HG03565 (cell line): ENCODE results near the gene TBX3.

Experiments
- ATAC-seq: cut with Tn5 transposase; IDR thresholded peaks from one replicate; pipeline ENCODE4 v1.9.1; 2021; ENCODE audit warnings: mild to moderate bottlenecking, moderate library complexity; ENCODE audit not compliant: unreplicated experiment

The TBX3 gene

DNA sequence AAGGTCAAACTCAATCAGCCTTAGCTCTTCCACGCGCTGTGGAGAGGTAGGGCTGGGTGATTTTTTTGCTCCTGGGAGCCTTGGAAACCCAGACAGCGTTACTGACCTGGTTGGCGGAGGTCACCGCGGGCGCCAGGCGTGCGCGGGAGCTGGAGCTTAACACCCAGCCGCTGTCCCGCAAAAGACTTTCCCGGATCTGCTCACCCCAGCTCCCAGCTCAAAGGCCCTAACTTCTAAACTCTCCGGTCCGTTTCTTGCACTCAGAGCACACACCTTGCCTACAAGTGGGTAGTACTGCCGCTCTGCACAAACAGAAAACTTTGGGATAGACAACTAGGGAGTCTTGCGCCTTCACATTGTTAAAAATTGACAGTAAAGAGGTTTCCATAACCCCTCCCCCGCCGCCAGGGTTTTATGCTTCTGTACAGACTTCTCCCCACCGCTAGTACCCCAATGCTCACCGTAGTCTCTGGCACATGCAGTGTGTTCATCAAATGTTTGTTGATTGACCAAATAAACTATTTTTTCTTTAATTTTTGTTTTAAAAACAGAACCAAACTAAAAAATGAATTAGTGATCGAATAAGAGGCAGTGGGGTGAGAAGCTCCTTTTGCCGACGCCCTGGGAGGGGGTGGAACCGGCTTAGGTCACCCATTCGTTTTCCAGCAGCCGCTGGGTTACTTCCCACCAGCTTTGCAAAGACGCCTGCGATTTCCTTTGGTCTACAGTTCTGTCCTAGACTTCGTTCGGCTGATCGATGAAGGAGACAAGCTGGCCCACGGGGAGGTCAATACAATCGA lies 12.7 kb upstream of the TBX3 start:
- no peak for ATAC-seq

DNA sequence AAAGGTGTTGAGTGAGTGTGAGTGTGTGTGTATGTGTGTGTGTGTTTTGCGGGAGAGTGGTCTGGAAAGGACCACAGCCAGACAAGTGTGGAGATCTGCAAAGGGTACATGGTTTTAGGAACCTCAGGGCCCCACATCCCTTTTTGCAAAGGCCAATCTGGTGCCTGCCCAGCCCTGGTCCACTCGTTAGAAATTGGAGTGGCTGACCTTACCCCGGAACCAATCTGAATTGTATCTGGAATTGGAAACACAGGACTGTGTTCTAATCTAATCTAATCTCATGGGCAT lies 11.3 kb upstream of the TBX3 start:
- ATAC-seq: no peak

DNA sequence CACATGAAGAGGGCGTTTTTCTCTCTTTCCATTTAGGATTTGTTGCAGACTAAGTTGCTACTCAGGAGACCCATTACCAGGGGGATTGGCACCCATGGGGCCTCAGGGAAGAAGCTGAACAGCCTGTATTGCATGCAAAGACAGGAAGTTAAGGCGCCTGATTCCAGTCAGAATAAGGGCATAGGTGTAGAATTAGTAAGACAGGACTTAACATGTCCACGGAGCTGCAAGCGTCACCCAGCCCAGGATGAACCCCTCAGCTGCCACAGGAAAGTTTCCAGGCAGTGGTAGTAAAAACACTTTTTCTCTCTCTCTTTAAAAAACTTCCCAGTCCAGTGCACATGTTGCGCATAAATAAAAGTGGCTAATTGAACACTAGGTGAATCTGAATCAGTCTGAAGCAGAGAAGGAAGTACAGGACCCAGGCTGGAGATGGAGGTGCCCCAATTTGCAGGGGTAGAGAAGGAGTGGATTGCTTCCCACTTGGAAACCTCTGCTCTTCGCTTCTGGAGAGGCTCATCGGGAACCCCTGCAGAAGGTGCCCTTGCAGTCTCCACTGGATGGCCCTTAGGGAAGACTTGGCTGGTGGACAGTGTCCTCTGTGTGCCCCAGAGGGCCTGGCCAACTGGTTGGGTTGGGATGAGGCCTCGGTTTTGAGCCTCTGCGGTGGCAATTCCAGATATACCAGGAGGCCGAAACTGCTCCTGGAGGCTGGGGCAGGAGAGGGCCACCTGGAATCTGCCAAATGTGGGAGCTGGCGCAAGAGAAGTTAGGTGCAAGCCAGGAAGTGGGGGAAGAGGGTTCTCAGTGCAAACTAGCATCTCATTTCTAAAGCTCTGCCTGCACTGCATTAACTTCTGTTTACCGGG lies 10.7 kb upstream of the TBX3 start:
- ATAC-seq: no peak

DNA sequence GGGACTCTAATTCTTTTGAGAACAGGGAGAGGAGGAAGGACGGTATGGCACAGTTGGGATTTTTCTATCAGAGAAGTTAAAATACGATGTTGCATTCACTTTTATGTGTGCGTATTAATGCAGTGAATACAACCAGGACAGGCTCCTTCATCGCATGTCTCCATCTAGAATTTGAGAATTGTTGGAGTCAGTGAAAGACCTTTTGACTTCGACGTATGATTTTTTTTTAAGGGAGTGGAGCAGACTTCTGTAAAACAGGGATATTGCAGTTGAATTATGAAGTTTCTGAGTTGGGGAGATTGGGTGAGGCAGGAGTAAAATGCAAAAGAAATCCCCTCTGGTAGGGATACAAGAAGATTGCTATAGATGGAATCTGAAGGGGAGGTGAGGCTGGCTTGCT lies 9.6 kb upstream of the TBX3 start:
- no peak for ATAC-seq

DNA sequence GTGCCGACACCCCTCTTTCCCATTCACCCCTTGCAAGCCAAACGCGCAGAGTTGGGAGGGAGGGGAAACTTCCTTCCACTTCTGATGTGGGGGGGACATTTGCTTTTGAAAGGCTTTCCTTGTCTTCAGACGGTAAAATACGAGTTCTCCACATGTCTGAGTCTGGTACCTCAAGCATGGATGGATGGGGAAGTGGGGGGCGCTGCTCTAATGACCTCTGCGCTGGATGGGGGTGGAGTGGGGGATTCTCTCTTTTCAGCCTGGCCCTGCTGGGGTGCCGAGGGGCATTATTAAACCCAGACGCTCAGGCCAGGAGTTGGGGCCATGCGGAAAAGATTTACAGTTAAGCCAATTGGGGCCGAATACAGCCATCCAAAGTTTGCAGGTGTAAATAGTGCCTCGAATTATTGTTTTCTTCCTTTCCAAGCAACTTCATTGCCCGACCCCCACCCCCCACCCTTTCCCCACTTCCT lies 9.1 kb upstream of the TBX3 start:
- ATAC-seq: no peak

DNA sequence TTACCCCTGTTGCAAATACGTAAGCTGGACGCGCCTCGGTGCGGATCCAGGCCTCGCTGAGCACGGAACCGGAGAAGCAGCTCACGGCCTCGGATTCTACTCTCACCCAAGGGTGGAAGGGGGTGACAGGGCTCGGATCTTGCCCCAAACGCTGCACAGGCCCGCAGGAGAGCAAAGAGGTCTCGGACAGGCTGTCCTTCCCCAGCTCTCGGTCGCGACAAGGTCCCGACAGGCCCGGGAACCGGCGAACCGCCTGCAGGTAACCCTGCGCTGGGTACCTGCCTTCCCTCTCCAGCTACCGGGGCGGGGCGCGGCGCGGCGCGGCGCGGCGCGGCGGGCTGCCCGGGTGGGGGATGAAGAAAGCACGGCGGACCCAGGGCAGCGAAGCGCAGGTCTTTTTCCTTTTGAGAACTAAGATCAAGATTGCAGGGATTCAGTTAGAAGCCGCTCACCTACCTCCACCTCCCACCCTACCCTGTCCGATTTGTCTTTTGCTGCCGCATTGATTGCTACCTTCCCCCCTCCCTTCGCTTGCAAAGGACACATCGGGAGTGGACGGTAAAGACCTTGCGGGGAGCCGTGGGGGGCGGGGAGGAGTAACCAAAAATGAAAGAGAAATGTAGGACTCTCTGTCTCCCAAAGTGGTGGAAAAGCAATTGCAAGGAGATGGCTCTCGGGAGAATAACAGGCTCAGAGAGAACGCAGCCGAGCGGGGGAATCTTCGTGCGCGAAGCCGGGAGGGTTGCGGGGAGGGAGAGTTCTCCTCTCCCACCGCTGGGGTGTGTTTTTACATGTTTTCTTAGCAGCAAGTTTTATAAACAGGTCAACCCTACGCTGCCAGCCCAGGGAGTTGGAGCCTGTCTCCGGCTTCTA lies 8.4 kb upstream of the TBX3 start:
- no peak for ATAC-seq

DNA sequence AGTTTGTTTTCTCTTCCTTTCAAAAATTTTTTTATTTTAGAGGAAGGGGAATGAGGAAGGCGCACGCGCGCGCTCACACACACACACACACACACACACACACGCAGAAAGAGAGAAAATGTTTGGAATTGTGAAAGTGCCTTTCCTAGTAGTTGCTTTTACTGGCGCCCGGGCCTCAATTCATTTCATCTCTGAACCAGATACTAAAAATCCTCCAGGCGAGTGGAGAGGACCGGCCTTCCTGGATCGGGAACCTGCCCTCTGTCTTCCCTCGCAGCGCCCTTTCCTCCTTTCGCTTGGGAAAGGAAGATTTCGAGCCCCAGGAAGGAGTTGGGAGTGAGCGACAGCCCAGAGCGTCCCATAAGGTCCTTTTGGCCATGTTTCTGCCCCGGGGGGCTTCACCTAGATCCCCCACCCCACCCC lies 7.8 kb upstream of the TBX3 start:
- ATAC-seq: no peak

DNA sequence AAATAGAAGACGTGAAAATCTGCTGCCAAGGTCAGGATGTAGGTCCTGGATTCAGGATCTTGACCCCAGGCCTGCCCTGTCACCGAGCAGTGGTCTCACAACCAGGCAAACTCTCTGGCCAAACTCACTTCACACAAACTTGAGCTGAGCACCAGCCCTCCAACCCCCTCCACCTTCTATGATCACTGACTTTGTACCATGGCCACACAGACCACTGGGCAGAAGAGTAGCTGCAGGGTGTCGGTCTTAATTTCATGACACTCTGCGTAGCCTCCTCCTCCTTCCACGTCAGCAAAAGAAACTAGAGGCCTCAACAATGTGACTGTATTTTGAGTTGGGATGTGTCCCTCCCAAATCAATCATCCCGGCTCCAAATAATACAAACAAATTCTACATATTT lies 7.2 kb upstream of the TBX3 start:
- ATAC-seq: no peak

DNA sequence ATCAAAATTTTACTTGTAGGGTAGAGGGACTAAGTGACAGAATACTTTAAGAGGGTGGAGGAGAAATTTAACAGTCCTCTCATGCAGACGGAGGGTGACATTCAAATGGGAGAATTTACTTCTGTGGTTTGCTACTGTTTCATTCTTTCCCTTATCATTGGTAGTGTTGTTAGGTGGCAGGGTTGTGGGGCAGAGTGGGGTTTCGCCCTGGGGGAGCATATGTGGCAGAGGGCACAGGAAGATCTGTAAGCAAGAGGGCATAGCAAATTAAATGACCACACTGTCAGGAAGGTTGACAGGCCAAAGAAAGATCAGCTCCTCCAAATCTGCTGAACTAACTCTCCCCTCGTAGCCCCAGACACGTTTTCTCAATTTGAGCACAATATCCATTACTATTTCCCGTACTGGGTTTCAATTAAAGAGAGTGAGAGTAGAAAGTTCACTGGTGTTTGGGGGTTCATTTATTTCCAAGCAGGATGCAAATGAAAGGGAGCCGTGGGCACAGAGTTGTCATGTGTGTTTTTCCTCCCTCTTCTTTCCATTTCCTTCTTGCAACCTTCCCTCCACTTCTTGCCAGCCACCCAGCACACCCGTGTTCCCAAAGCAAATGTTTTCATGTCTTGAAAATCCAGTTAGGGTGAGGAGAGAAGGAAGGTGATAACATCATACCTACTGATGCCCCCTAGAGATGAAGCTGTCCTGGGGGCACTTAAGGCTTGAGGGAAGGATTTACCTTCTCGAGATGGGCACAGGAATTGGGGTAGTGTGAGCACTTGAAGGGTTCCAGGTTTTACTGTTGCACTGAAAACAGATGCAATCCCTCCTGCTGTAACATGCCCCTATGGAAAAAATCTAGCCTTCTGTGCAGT lies 6.5 kb upstream of the TBX3 start:
- ATAC-seq: no peak

DNA sequence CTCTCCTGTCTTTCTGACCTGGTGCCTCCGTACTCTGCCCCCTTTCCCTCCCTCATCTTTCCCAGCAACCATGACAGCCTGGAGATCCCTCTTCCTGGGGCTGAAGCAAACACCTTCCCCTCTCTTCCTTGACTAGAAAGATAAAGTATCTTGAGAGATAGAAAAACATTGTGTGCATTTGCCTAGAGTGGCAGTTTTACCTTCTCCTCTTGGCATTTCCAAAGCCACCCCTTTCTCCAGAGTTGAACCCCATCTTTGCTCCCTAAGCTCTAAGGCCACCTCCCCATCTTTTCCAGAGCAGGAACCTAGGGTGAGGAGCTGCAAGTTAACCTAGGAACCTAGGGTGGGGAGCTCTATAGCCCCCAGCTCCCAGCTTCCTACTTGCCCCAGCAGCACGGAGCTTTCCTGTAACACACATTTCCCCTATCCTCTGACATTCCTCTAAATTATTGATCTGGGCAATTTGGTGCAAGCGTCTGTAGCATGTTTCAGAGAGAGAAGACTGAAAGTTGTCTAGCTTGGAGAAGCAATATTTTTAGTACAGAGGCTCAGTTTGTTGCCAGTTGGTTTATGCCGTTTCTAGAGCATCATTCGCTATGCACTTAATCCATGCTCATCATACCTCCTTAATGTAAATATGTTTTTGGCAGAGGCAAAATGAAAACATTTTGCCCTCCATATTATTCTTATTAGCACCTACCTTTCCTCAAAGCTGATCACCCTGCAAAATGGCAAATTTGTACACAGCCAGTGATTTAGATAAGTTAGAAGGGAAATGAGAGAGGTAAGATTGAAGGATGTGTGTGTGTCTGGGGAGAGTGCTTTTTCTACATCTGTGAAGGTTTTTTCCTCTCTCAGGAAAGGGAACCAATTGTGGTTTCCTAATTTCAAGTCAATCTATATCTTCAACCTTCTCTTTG lies 5.4 kb upstream of the TBX3 start:
- no peak for ATAC-seq

DNA sequence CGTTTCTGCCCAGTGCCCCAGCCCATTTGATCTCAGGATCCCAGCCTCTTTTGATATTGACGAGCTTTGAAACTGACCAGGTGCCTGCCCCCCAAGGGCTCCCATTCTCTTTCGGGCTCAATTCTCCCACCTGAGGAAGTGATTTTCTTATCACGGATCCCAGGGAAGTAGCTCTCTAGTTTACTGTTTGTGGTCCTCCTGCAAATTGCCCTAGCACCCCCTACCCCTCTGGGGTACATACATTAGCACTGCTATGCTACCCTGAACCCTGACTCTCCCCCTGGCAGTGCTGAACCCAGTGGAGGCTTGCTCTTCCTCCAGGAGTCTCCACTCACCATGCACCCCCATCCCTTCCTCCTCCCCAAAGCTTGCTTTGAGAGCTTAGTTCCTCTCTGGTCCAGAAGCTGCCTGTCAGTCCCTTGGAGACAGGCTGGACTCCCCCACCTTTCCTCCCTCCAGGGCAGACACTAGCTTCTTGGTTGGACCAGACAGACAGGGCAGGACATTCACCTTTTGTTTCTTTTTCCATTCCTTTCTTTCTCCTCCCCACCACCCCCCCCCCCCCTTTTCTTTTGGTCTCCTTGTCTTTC lies 4.4 kb upstream of the TBX3 start:
- no peak for ATAC-seq

DNA sequence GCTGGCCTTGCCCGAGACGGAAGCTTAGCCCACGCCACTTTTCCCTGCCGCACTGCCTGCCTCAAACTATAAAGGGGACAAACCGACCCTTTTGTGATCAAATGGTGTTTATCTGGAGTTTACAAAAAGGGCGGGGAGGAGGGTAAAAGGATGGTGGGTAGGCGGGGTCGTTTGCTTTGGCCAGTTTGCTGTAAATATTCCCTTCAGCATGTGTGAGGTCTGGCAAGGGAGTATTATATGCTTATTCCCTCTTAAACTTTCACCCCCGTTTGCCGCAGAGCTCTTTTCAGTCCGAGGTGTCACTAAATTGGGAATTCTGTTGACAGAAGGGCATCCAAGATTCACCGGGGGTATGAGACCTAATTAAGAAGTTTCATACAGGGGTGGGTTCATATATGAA lies 3.8 kb upstream of the TBX3 start:
- ATAC-seq: no peak

DNA sequence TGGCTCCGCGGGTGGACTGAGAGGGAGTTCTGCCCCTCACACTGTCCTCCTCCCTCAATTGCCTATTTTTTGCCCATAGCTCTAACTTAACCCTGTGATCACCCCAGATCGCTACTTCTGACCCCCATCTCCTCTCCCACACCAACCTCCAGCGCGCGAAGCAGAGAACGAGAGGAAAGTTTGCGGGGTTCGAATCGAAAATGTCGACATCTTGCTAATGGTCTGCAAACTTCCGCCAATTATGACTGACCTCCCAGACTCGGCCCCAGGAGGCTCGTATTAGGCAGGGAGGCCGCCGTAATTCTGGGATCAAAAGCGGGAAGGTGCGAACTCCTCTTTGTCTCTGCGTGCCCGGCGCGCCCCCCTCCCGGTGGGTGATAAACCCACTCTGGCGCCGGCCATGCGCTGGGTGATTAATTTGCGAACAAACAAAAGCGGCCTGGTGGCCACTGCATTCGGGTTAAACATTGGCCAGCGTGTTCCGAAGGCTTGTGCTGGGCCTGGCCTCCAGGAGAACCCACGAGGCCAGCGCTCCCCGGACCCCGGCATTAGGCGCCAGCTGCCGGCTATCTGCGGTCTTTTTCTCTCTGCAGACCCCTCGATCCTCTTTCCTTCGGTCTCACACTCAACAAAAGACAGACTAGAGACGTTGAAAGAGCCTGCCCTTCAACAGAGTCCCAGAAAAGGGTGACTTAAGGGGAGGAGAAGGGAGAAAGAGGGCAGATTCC lies 3.0 kb upstream of the TBX3 start:
- ATAC-seq: no peak

DNA sequence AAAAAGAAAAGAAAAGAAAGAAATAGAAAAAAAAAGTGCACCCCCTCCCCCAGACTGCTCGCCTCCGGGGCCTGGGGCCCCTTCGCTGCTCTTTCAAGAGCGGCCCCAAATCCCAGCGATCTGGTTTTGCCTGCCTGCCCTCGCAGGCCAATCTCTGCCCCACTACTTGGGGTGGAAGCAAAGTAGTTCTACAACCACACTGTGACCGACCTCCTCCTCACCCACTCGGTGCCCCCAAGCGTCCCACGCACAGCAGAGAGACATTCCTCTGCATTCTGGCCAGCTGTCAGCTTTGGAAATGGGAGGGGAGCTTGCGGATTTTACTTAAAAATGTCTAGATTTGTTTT lies 2.4 kb upstream of the TBX3 start:
- no peak for ATAC-seq

DNA sequence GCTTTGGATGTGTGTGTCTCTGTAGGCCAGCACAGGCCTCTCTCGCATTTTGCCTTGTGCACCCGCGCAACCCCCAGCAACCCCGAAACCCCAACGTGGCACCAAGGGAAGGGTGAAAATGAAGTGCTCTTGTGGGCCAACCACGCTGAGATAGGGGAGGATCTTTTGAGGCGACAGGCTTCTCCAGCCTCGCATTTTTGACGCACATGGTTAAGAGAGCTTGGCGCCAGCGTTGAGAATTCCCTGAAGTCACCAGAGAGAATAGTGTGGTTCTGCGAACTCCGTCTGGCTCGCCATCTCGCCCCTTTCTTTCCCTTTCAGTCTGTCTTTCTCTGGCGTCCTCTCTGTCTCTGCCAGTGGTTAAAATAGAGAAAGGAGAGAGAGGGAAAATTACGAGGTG lies 1.9 kb upstream of the TBX3 start:
- no peak for ATAC-seq

DNA sequence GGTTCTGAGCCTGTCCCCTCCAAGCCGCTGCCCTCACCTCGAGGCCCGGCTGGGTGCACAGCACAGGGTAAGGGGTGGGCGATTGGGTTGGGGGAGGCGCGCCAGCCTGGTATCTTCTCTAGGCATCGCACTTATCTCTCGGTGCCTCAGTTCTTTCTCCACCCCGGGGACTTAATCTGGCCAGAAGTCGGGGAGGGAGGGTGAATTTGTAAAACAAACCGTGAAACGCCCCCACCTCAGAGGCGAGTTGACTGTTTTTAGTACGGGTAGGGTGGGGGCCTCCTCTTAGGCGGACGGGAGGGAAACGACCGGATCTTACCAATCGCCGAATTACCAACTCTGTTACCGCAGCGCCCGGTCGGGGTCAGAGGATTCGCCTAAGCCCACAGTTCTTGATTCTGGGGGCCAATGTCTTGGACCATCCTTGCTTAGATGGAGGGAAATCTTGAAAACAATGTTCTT lies 1.4 kb upstream of the TBX3 start:
- ATAC-seq: no peak

DNA sequence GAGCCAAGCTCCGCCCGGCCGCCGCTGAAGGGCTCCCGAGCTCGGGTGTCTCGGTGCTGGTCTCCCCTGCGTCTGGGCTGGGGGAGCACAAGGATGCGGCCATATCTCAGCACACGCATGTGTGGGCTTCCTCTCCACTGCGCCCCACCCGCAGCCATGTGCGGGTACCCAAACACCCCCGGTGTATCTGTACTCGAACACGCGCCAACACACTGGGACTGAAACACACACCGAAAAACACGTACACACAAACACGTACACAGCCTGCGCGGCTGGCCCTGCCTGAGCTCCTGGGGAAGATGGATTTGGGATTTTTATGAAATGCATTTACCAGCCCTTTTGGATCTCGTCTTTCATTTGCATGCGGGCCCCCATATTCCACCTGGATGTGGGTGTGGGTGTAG lies 897 bp upstream of the TBX3 start:
- ATAC-seq: no peak

DNA sequence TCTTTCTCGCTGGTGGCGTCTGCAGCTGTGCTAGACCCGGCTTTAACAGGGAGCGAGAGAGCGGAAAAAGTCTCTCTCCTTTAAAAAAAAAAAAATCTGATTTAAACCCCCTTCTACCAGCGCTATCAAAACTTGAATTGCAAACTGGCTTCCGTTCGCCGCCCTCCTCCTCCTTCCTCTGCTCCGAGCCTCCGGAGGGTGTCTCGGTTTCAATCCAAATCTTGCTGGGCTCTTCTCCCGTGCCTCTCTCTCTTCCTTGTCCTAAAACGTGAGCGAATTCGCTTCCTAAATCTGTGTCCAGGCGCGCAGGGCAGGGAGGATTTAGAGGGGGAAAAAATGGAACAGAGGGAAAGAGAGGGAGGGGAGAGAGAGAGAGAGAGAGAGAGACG lies 272 bp downstream of the TBX3 start:
- no peak for ATAC-seq
